Loucy (cell line): Measurements from ENCODE around the gene KDM4C.
"Not testable (repeated sequence)": the region's sequence is repeated elsewhere in the genome, so short reads cannot be mapped to it uniquely, and the experiment has no call there.

Experiments used
- H2AFZ ChIP-seq: fragments of 200-600 bp; sonication (generic); 2 replicates; pipeline ENCODE4 v1.6.0; 2016; ENCODE audit warnings: antibody characterized with exemption, mild to moderate bottlenecking, low read length, moderate library complexity
- H3F3A ChIP-seq: fragments of 200-600 bp; 2 replicates; pipeline ENCODE4 v1.6.0; 2016; ENCODE audit warnings: antibody characterized with exemption, low read depth, mild to moderate bottlenecking
- H3K27me3 ChIP-seq: fragments of 200-600 bp; sonication (generic); 2 replicates; pipeline ENCODE4 v1.6.1; 2014; ENCODE audit warnings: low read length, mild to moderate bottlenecking; ENCODE audit not compliant: insufficient read depth, poor library complexity, severe bottlenecking
- H3K36me3 ChIP-seq: fragments of 200-600 bp; sonication (generic); 2 replicates; pipeline ENCODE4 v1.6.1; 2016; ENCODE audit warnings: low read length; ENCODE audit not compliant: insufficient read depth
- H3K4me1 ChIP-seq: fragments of 200-600 bp; sonication (generic); 2 replicates; pipeline ENCODE4 v1.5.1; 2014; ENCODE audit warnings: low read length, mild to moderate bottlenecking; ENCODE audit not compliant: insufficient read depth, poor library complexity, severe bottlenecking
- H3K4me2 ChIP-seq: fragments of 200-600 bp; sonication (generic); 2 replicates; pipeline ENCODE4 v1.6.0; 2014; ENCODE audit warnings: antibody characterized with exemption, low read length, low read depth, mild to moderate bottlenecking; ENCODE audit not compliant: poor library complexity, severe bottlenecking
- H3K4me3 ChIP-seq: fragments of 200-600 bp; sonication (generic); 2 replicates; pipeline ENCODE4 v1.5.1; 2014; ENCODE audit warnings: low read length, mild to moderate bottlenecking, mixed read lengths; ENCODE audit not compliant: poor library complexity, severe bottlenecking
- H3K79me2 ChIP-seq: fragments of 200-600 bp; sonication (generic); 2 replicates; pipeline ENCODE4 v1.6.1; 2014; ENCODE audit warnings: low read length; ENCODE audit not compliant: insufficient read depth
- H3K9ac ChIP-seq: fragments of 200-600 bp; sonication (generic); 2 replicates; pipeline ENCODE4 v1.6.0; 2014; ENCODE audit warnings: mild to moderate bottlenecking, low read depth, low read length, moderate library complexity; ENCODE audit not compliant: poor library complexity, severe bottlenecking
- H3K9me2 ChIP-seq: fragments of 200-600 bp; sonication (generic); replicated peaks from 2 replicates; pipeline ENCODE4 v1.6.1; 2016; ENCODE audit warnings: low read depth, low read length, mixed read lengths
- H3K9me3 ChIP-seq: fragments of 200-600 bp; sonication (generic); 2 replicates; pipeline ENCODE4 v1.6.1; 2014; ENCODE audit warnings: mild to moderate bottlenecking, antibody characterized with exemption, low read length, low read depth; ENCODE audit not compliant: insufficient read depth
- H4K20me1 ChIP-seq: fragments of 200-600 bp; sonication (generic); 2 replicates; pipeline ENCODE4 v1.6.0; 2014; ENCODE audit warnings: antibody characterized with exemption, low read length, mild to moderate bottlenecking; ENCODE audit not compliant: insufficient read depth, poor library complexity, severe bottlenecking
- CTCF ChIP-seq: fragments of 200-600 bp; sonication (generic); conservative IDR thresholded peaks from 2 replicates; pipeline ENCODE4 v1.5.1; 2014; ENCODE audit warnings: mild to moderate bottlenecking, antibody characterized with exemption, low read length
- EZH2phosphoT487 ChIP-seq: fragments of 200-600 bp; IDR thresholded peaks from 2 replicates; pipeline ENCODE4 v1.6.1; 2018; ENCODE audit warnings: antibody characterized with exemption, mild to moderate bottlenecking, moderate library complexity, borderline replicate concordance

KDM4C gene

DNA sequence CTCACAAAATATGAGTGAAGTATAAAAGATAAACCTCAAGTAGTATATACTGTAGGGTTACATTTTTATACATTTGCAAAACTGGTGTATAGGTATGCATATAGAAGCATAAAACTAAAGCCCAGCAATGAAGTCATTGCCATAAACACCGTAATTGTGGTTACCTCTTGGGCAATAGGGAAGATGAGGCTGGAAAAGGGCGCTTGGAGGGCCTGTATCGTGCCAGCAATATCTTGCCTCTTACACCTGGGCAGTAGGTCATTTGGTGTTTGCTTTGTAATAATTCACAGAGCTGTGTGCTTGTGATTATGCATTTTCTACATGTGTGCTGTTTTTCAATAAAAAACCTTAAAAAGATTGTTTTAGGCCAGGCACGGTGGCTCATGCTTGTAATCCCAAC lies 45.2 kb downstream of the KDM4C start:
- H2AFZ ChIP-seq = no peak overlapping the region
- TF ChIP-seq EZH2phosphoT487 (no peak), CTCF (no peak)
- H3K9me3 ChIP-seq = no peaks in the 10 kb centered on the region
- no peaks in the 10 kb centered on the region for H3F3A ChIP-seq
- H3K27me3 ChIP-seq = no peaks in the 10 kb centered on the region
- H3K9ac ChIP-seq = no peak overlapping the region
- H3K79me2 ChIP-seq = peaks cover 7% of the 10 kb centered on the region; the same call in 1 of the 2 replicates
- H3K4me2 ChIP-seq = no peak overlapping the region
- H3K9me2 ChIP-seq = no peaks in the 10 kb centered on the region
- H3K36me3 ChIP-seq = peaks cover 11% of the 10 kb centered on the region; the same call in 1 of the 2 replicates
- H3K4me1 ChIP-seq = no peaks in the 10 kb centered on the region
- no peak overlapping the region for H3K4me3 ChIP-seq
- no peaks in the 10 kb centered on the region for H4K20me1 ChIP-seq

- Histone ChIP-seq H3F3A (no peaks in the 10 kb centered on the region), H3K9me2 (no peaks in the 10 kb centered on the region), H3K9me3 (no peaks in the 10 kb centered on the region), H2AFZ (no peak overlapping the region), H3K4me1 (no peaks in the 10 kb centered on the region), H3K36me3 (peaks cover 19% of the 10 kb centered on the region; the same call in 1 of the 2 replicates), H3K4me2 (no peak overlapping the region), H3K27me3 (no peaks in the 10 kb centered on the region), H3K79me2 (peaks cover 7% of the 10 kb centered on the region; the same call in 1 of the 2 replicates), H3K4me3 (no peak overlapping the region), H3K9ac (no peak overlapping the region), H4K20me1 (no peaks in the 10 kb centered on the region)
- TF ChIP-seq EZH2phosphoT487 (no peak), CTCF (no peak)
Measured at GRCh38 chr9:6805532-6805931, 47.8 kb downstream of the KDM4C start.

- not testable (repeated sequence) for H3K9ac ChIP-seq, H2AFZ ChIP-seq, H3K4me1 ChIP-seq, H3K4me3 ChIP-seq, H3K27me3 ChIP-seq, H3K9me3 ChIP-seq, H3K4me2 ChIP-seq, H3K9me2 ChIP-seq, H3F3A ChIP-seq, H3K79me2 ChIP-seq, H4K20me1 ChIP-seq
- H3K36me3 ChIP-seq = peaks cover 19% of the 10 kb centered on the region; the same call in 1 of the 2 replicates
Measured at GRCh38 chr9:6806318-6806717, 48.5 kb downstream of the KDM4C start.

GRCh38 chr9:6807669-6808068 lies 49.9 kb downstream of the KDM4C start:
- H2AFZ ChIP-seq, H4K20me1 ChIP-seq, H3K4me3 ChIP-seq, H3K27me3 ChIP-seq, H3K9ac ChIP-seq, H3K9me3 ChIP-seq, H3K9me2 ChIP-seq, H3K4me2 ChIP-seq, H3K79me2 ChIP-seq, H3F3A ChIP-seq, H3K4me1 ChIP-seq: not testable (repeated sequence)
- H3K36me3 ChIP-seq = peaks cover 19% of the 10 kb centered on the region; the same call in 1 of the 2 replicates
